Measurements from ENCODE around the gene COL4A4. TPM values are rescaled to one million over a fixed set of nuclear protein-coding genes. Genes with fewer than 3 reads are reported as not detected.

The COL4A4 gene
- total and polyA plus RNA-seq, 3 experiments from 2014 or later = 0.08 TPM; not detected in 2

DNA sequence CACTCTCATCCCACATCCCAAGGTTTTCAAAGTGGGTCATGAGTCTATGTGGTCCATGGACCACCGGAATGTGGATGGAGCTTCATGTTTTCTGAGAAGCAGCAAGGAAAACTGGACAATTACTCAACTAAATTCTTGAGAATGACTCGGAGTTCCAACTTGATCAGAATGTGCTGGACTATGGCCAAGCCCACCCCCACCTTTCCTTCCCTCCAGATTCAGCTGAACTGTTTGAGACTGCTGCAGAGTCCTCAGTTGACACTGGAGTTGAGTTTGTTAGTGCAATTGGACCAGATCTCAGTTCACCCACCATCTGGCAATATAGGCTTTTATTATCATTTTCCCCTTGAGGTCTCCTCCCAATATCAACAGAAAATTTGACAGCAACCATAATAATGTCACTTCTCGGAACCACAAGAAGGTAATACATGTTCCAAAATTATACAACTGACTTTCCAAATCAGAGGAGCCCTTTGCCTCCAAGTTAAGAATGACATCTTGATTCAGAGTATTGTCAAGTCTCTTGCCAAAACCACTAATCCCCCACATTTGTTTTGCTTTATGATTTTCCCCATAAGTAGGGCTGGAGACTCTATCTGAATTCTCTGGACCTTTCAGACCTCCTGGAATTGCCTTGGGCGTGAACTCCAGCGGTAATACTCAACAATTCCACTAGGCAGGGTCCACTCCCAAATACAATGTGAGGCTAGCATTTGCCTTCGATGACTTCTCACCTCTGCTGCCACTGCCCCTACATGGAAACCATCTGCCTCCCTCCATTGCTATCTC lies 8.8 kb downstream of the COL4A4 start:
- peaks cover 16 to 49% of the 10 kb centered on the region in 2 donors for H3K27me3 Mint-ChIP-seq
- CTCF ChIA-PET = no interaction called here

GRCh38 chr2:227153758-227154486 lies 10.1 kb downstream of the COL4A4 start:
- Mint-ChIP-seq H3K27ac (no peak overlapping the region), H3K27me3 (peaks cover 10 to 39% of the 10 kb centered on the region in 2 donors), H3K4me3 (no peak overlapping the region), H3K9me3 (peaks cover 0 to 9% (median 4%) of the 10 kb centered on the region in 5 donors), H3K36me3 (peaks cover 0 to under 1% (median 0%) of the 10 kb centered on the region in 3 donors), H3K4me1 (no peaks in the 10 kb centered on the region)
- no peaks in the 10 kb centered on the region for H3K27me3 ChIP-seq (ENCODE audit: insufficient read depth, low read length, poor library complexity, severe bottlenecking)
- H3K4me3 ChIP-seq (ENCODE audit: low read length) = no peak overlapping the region
- no peak overlapping the region for H3K27ac ChIP-seq (ENCODE audit: low read depth, low read length)
- no peaks in the 10 kb centered on the region for H3K4me1 ChIP-seq (ENCODE audit: insufficient read depth, low read length)
- no peaks in the 10 kb centered on the region for H3K36me3 ChIP-seq (ENCODE audit: insufficient read depth, low read length)
- no peaks in the 10 kb centered on the region for H3K9me3 ChIP-seq (ENCODE audit: low read length)
- CTCF ChIA-PET = no interaction called here
- DNase-seq = no peak
- POLR2A ChIA-PET = no interaction called here

More for the DNA sequence above, 8.8 kb downstream of the COL4A4 start:
- H3K36me3 Mint-ChIP-seq = peaks cover 0 to 4% (median 0%) of the 10 kb centered on the region in 3 donors
- H3K27ac ChIP-seq (ENCODE audit: low read depth, low read length) = no peak overlapping the region
- no peak overlapping the region for H3K4me3 ChIP-seq (ENCODE audit: low read length)
- no peaks in the 10 kb centered on the region for H3K4me1 Mint-ChIP-seq
- no peak overlapping the region for H3K27ac Mint-ChIP-seq
- no peaks in the 10 kb centered on the region for H3K27me3 ChIP-seq (ENCODE audit: insufficient read depth, low read length, poor library complexity, severe bottlenecking)
- H3K9me3 ChIP-seq (ENCODE audit: low read length) = no peaks in the 10 kb centered on the region
- DNase-seq = no peak
- no peaks in the 10 kb centered on the region for H3K36me3 ChIP-seq (ENCODE audit: insufficient read depth, low read length)
- POLR2A ChIA-PET = no interaction called here
- no peaks in the 10 kb centered on the region for H3K4me1 ChIP-seq (ENCODE audit: insufficient read depth, low read length)
- H3K4me3 Mint-ChIP-seq = no peak overlapping the region
- H3K9me3 Mint-ChIP-seq = peaks cover 0 to 11% (median 5%) of the 10 kb centered on the region in 5 donors

DNA sequence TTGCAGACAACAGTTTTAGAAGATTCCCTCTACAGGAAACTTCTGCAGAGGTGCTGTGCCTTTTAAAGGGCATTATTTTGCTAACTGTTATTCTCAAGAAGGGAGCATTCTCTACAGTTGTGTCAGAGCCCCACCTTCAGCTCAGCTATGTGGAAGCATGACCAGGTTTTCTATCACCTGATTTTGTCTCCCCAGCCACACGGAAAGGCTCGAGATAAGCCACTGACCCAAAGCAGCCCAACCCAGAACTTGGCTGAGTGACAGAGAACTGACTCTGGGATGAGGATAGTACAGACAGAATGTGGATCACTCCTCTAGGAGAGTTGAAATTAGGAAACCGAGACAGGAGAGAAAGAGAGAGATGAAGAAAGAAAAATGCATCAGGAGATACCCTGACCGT lies 10.7 kb downstream of the COL4A4 start:
- Mint-ChIP-seq H3K4me1 (no peaks in the 10 kb centered on the region), H3K27ac (no peak overlapping the region), H3K27me3 (peaks cover 10 to 38% of the 10 kb centered on the region in 2 donors), H3K4me3 (no peak overlapping the region), H3K9me3 (peaks cover 0 to 7% (median 3%) of the 10 kb centered on the region in 5 donors), H3K36me3 (no peaks in the 10 kb centered on the region)
- Histone ChIP-seq H3K4me3 (ENCODE audit: low read length) (no peak overlapping the region), H3K36me3 (ENCODE audit: insufficient read depth, low read length) (no peaks in the 10 kb centered on the region), H3K4me1 (ENCODE audit: insufficient read depth, low read length) (no peaks in the 10 kb centered on the region), H3K27me3 (ENCODE audit: insufficient read depth, low read length, poor library complexity, severe bottlenecking) (no peaks in the 10 kb centered on the region), H3K9me3 (ENCODE audit: low read length) (no peaks in the 10 kb centered on the region), H3K27ac (ENCODE audit: low read depth, low read length) (no peak overlapping the region)
- POLR2A ChIA-PET = no interaction called here
- DNase-seq = no peak
- CTCF ChIA-PET = no interaction called here

DNA sequence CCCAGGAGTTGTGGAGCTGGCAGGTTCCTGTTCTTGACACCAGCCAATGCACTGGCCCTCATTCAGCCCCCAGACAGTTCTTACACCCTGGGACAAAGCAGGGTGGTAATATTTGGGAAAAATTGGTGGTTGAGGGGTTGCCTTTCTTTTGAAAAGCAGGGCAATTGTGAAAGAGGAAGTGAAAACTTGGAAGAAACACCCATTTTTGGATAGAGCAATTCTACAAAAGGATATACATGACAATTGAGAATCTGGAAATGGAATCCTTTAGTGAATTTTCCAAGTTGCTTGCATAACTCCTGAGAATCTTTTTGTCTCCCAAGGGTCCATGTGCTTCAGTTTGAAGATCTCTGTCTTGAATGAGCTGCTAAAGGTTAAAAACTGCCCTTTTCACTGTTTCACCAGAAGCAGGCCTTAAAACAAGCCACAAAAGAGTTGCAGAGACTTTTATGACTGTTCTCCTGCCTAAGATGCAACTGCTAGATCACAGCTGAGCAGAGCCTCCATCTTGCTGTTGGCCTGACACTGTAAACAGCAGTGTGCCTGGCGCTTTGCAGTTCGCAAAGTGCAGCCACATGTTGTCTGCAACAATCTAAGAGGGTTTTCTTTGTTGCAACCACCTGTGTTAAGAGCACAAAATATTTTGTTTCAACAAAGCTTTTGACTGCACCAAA lies 11.8 kb downstream of the COL4A4 start:
- CTCF ChIA-PET = no interaction called here

GRCh38 chr2:227150222-227150936 lies 13.6 kb downstream of the COL4A4 start:
- no peaks in the 10 kb centered on the region for H3K4me1 Mint-ChIP-seq
- Histone ChIP-seq H3K4me1 (ENCODE audit: insufficient read depth, low read length) (no peaks in the 10 kb centered on the region), H3K36me3 (ENCODE audit: insufficient read depth, low read length) (no peaks in the 10 kb centered on the region), H3K4me3 (ENCODE audit: low read length) (no peak overlapping the region), H3K27me3 (ENCODE audit: insufficient read depth, low read length, poor library complexity, severe bottlenecking) (no peaks in the 10 kb centered on the region), H3K27ac (ENCODE audit: low read depth, low read length) (no peak overlapping the region), H3K9me3 (ENCODE audit: low read length) (no peaks in the 10 kb centered on the region)
- H3K9me3 Mint-ChIP-seq = peaks cover 0 to 9% (median 3%) of the 10 kb centered on the region in 5 donors
- no peak overlapping the region for H3K4me3 Mint-ChIP-seq
- no peaks in the 10 kb centered on the region for H3K36me3 Mint-ChIP-seq
- no peak for DNase-seq
- CTCF ChIA-PET = no interaction called here
- H3K27ac Mint-ChIP-seq = no peak overlapping the region
- peaks cover 6 to 26% of the 10 kb centered on the region in 2 donors for H3K27me3 Mint-ChIP-seq
- POLR2A ChIA-PET = no interaction called here

More for the DNA sequence above, 11.8 kb downstream of the COL4A4 start:
- Histone ChIP-seq H3K27ac (ENCODE audit: low read depth, low read length) (no peak overlapping the region), H3K4me1 (ENCODE audit: insufficient read depth, low read length) (no peaks in the 10 kb centered on the region), H3K36me3 (ENCODE audit: insufficient read depth, low read length) (no peaks in the 10 kb centered on the region), H3K9me3 (ENCODE audit: low read length) (no peaks in the 10 kb centered on the region), H3K27me3 (ENCODE audit: insufficient read depth, low read length, poor library complexity, severe bottlenecking) (no peaks in the 10 kb centered on the region), H3K4me3 (ENCODE audit: low read length) (no peak overlapping the region)
- Mint-ChIP-seq H3K9me3 (peaks cover 0 to 10% (median 3%) of the 10 kb centered on the region in 5 donors), H3K27ac (no peak overlapping the region), H3K36me3 (no peaks in the 10 kb centered on the region), H3K4me3 (no peak overlapping the region), H3K27me3 (peaks cover 10 to 34% of the 10 kb centered on the region in 2 donors), H3K4me1 (no peaks in the 10 kb centered on the region)
- DNase-seq = no peak
- POLR2A ChIA-PET = no interaction called here

- DNase-seq = no peak
- Mint-ChIP-seq H3K9me3 (peaks cover 0 to 12% (median 3%) of the 10 kb centered on the region in 5 donors), H3K27me3 (peaks cover 2 to 8% of the 10 kb centered on the region in 2 donors), H3K36me3 (no peaks in the 10 kb centered on the region), H3K4me1 (no peaks in the 10 kb centered on the region), H3K27ac (no peak overlapping the region), H3K4me3 (no peak overlapping the region)
- Histone ChIP-seq H3K9me3 (ENCODE audit: low read length) (no peaks in the 10 kb centered on the region), H3K4me1 (ENCODE audit: insufficient read depth, low read length) (no peaks in the 10 kb centered on the region), H3K36me3 (ENCODE audit: insufficient read depth, low read length) (no peaks in the 10 kb centered on the region), H3K4me3 (ENCODE audit: low read length) (no peak overlapping the region), H3K27me3 (ENCODE audit: insufficient read depth, low read length, poor library complexity, severe bottlenecking) (no peaks in the 10 kb centered on the region), H3K27ac (ENCODE audit: low read depth, low read length) (no peak overlapping the region)
- CTCF ChIA-PET = no interaction called here
- POLR2A ChIA-PET = no interaction called here
These were observed 15.9 kb downstream of the COL4A4 start for GRCh38 chr2:227148106-227148505.

GRCh38 chr2:227147023-227147422 lies 17.0 kb downstream of the COL4A4 start:
- Mint-ChIP-seq H3K9me3 (peaks cover 0 to 12% (median 3%) of the 10 kb centered on the region in 5 donors), H3K36me3 (no peaks in the 10 kb centered on the region), H3K27me3 (peaks cover 1 to 8% of the 10 kb centered on the region in 2 donors), H3K4me1 (no peaks in the 10 kb centered on the region), H3K4me3 (no peak overlapping the region), H3K27ac (no peak overlapping the region)
- no peaks in the 10 kb centered on the region for H3K9me3 ChIP-seq (ENCODE audit: low read length)
- H3K4me3 ChIP-seq (ENCODE audit: low read length) = no peak overlapping the region
- no peak overlapping the region for H3K27ac ChIP-seq (ENCODE audit: low read depth, low read length)
- no peaks in the 10 kb centered on the region for H3K27me3 ChIP-seq (ENCODE audit: insufficient read depth, low read length, poor library complexity, severe bottlenecking)
- ChIA-PET POLR2A (no interaction called here), CTCF (no interaction called here)
- H3K36me3 ChIP-seq (ENCODE audit: insufficient read depth, low read length) = no peaks in the 10 kb centered on the region
- H3K4me1 ChIP-seq (ENCODE audit: insufficient read depth, low read length) = no peaks in the 10 kb centered on the region
- no peak for DNase-seq

All from CD8-positive, alpha-beta memory T cell (primary cell).